GM21619 (cell line): ENCODE data around the gene NDNF.

Source experiments
- ATAC-seq: cut with Tn5 transposase; IDR thresholded peaks from one replicate; pipeline ENCODE4 v1.9.1; 2021; ENCODE audit not compliant: unreplicated experiment

Gene NDNF

GRCh38 chr4:121018543-121018942 is 53.8 kb downstream of the NDNF start:
- no peak for ATAC-seq

- no peak for ATAC-seq
These were observed 55.7 kb downstream of the NDNF start for GRCh38 chr4:121016611-121017010.

GRCh38 chr4:121015421-121015820 is 56.9 kb downstream of the NDNF start:
- no peak for ATAC-seq

GRCh38 chr4:121014544-121014943 is 57.8 kb downstream of the NDNF start:
- no peak for ATAC-seq

GRCh38 chr4:121011780-121012340 is 60.5 kb downstream of the NDNF start:
- no peak for ATAC-seq

- no peak for ATAC-seq
These were observed 61.2 kb downstream of the NDNF start for GRCh38 chr4:121011138-121011537.

- ATAC-seq: no peak
These were observed 62.5 kb downstream of the NDNF start for GRCh38 chr4:121009578-121010478.

- no peak for ATAC-seq
These were observed 64.7 kb downstream of the NDNF start for GRCh38 chr4:121007660-121008059.

GRCh38 chr4:121003863-121004262 is 68.5 kb downstream of the NDNF start:
- no peak for ATAC-seq

- no peak for ATAC-seq
These were observed 76.9 kb downstream of the NDNF start for GRCh38 chr4:120995266-120996010.

- no peak for ATAC-seq
These were observed 77.8 kb downstream of the NDNF start for GRCh38 chr4:120994521-120994920.

- no peak for ATAC-seq
These were observed 80.5 kb downstream of the NDNF start for GRCh38 chr4:120991885-120992284.

- ATAC-seq: no peak
These were observed 82.1 kb downstream of the NDNF start for GRCh38 chr4:120990246-120990645.
